ENCODE measurements around the gene MEGF11. TPM values are rescaled to one million over a fixed set of nuclear protein-coding genes. Genes with fewer than 3 reads are reported as not detected.

Gene MEGF11
- total RNA-seq, 2 experiments from 2014 or later: 3.3 to 6.8 TPM

DNA sequence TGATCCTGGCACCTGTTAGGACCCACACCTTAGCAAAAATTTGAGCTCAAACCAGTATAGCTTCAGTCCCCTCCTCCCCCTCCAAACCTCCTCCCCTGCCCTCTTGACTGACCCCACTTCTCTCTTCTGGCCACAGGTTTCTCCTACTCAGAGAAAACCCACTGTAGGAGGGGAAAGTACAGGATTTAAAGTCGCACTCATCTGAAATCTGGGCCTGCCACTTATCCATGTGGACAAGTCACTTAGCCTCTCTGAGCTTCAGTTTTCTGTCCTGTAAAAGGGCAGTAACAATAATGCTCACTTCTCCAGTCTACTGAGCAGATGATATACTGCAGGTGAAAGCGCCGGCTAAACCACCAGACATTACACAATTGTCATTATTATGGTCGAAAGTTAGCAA, 142.7 kb downstream of the MEGF11 start:
- Histone ChIP-seq H3K4me2 (ENCODE audit: low read length) (no peak overlapping the region), H2AFZ (ENCODE audit: low read length) (no peak overlapping the region), H3K9me2 (ENCODE audit: insufficient read depth, low read length) (no peaks in the 10 kb centered on the region), H3K4me3 (ENCODE audit: low read depth, low read length, poor library complexity, severe bottlenecking) (no peak overlapping the region), H3K4me1 (ENCODE audit: insufficient read depth, low read length, poor library complexity, severe bottlenecking) (peaks cover 26% of the 10 kb centered on the region), H3K36me3 (ENCODE audit: insufficient read depth, low read length) (no peaks in the 10 kb centered on the region), H3K27ac (ENCODE audit: low read depth, low read length, poor library complexity, severe bottlenecking) (no peak overlapping the region), H4K20me1 (ENCODE audit: insufficient read depth, low read length) (no peaks in the 10 kb centered on the region), H3K79me2 (ENCODE audit: insufficient read depth, low read depth, low read length) (no peaks in the 10 kb centered on the region), H3K9me3 (ENCODE audit: low read length) (no peaks in the 10 kb centered on the region)
- ChIA-PET POLR2A (interaction anchor here (0.7 kb wide), 1 partner anchor 610 kb away, joined by 8 read pairs; no protein-coding TSS in a partner anchor), CTCF (ENCODE audit: unreplicated experiment) (no interaction called here)
- DNase-seq (ENCODE audit: low spot score): no peak
- no TSS peak for BruUV-seq (replicated peaks)
- intact Hi-C loops (cut with micrococcal nuclease; ENCODE audit: unreplicated experiment): loop anchor here (10.0 kb wide), 1 partner anchor 174 kb away; no protein-coding TSS in a partner anchor
- no peak for TF ChIP-seq EZH2phosphoT487 (IDR thresholded peaks at IDR 0.05; ENCODE audit: borderline replicate concordance, low read depth, low read length)
- TF ChIP-seq, protein P1, sequence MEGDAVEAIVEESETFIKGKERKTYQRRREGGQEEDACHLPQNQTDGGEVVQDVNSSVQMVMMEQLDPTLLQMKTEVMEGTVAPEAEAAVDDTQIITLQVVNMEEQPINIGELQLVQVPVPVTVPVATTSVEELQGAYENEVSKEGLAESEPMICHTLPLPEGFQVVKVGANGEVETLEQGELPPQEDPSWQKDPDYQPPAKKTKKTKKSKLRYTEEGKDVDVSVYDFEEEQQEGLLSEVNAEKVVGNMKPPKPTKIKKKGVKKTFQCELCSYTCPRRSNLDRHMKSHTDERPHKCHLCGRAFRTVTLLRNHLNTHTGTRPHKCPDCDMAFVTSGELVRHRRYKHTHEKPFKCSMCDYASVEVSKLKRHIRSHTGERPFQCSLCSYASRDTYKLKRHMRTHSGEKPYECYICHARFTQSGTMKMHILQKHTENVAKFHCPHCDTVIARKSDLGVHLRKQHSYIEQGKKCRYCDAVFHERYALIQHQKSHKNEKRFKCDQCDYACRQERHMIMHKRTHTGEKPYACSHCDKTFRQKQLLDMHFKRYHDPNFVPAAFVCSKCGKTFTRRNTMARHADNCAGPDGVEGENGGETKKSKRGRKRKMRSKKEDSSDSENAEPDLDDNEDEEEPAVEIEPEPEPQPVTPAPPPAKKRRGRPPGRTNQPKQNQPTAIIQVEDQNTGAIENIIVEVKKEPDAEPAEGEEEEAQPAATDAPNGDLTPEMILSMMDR (conservative IDR thresholded peaks at IDR 0.05; ENCODE audit: low read length): no peak

DNA sequence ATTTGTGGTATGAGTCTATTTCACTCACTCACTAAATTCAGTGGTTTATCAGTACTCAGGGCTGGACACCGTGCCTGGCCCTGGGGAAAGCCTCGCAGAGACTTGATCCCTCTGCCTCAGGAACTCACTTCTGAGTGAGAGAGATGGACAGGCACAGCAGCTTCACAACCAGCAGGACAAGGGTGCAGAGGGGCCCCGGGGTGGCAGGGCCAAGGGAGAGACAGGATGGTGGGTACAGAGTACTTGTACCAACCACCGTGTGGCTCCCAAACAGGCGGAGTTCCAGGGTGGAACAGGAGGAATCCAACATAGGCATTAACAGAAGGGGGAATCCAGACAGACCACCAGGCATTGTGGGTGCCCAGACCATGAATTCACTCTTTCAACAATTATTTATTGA, 143.7 kb downstream of the MEGF11 start:
- Histone ChIP-seq H3K4me3 (ENCODE audit: low read depth, low read length, poor library complexity, severe bottlenecking) (no peak overlapping the region), H2AFZ (ENCODE audit: low read length) (no peak overlapping the region), H3K36me3 (ENCODE audit: insufficient read depth, low read length) (no peaks in the 10 kb centered on the region), H3K4me1 (ENCODE audit: insufficient read depth, low read length, poor library complexity, severe bottlenecking) (peaks cover 15% of the 10 kb centered on the region), H3K79me2 (ENCODE audit: insufficient read depth, low read depth, low read length) (no peaks in the 10 kb centered on the region), H3K4me2 (ENCODE audit: low read length) (no peak overlapping the region), H3K27ac (ENCODE audit: low read depth, low read length, poor library complexity, severe bottlenecking) (no peak overlapping the region), H3K9me3 (ENCODE audit: low read length) (no peaks in the 10 kb centered on the region), H3K9me2 (ENCODE audit: insufficient read depth, low read length) (no peaks in the 10 kb centered on the region), H4K20me1 (ENCODE audit: insufficient read depth, low read length) (no peaks in the 10 kb centered on the region)
- POLR2A ChIA-PET: interaction anchor here (0.6 kb wide), 1 partner anchor 1258 kb away, joined by 3 read pairs; no protein-coding TSS in a partner anchor
- TF ChIP-seq, protein P1 (conservative IDR thresholded peaks at IDR 0.05; ENCODE audit: low read length): no peak
- no peak for TF ChIP-seq EZH2phosphoT487 (IDR thresholded peaks at IDR 0.05; ENCODE audit: borderline replicate concordance, low read depth, low read length)
- BruUV-seq (replicated peaks): no TSS peak
- intact Hi-C loops (cut with micrococcal nuclease; ENCODE audit: unreplicated experiment): loop anchor here (10.0 kb wide), 1 partner anchor 175 kb away; no protein-coding TSS in a partner anchor
- CTCF ChIA-PET (ENCODE audit: unreplicated experiment): no interaction called here
- DNase-seq (ENCODE audit: low spot score): no peak

DNA sequence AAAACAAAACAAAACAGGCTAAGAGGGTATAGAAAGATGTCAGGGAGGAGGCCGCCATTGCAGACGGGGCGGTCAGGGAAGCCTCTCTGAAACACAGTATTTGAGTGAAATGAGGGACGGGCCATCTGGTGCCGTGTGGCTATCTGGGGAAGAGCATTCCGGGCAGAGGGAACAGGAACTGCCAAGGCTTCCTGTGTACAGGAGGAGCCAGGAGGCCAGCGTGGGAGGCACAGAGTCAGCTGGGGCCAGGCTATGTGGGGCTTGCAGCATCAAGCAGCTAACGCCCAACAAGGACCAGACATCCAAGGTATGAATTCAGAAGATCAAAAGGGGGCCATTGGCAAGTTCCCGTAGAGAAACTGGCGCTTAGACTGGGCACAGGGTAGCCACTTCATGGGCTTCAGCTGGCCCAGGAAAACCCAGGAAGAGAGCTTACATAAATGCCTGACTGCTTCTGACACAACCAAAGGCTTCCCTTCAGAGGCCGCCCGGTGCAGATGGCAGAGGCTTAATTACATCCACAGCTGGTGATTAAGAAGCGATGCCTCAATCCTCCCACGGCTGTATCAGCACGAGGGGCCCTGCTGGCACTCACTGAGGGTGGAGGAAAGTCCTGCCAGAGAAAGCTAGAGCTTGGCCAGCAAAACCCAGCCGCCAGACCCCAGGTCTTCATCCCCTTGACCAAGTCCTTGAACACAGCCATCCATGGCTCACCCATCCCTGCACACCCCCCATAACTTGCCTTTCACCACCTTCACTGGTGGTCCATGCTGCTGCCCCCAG, 144.9 kb downstream of the MEGF11 start:
- DNase-seq (ENCODE audit: low spot score): no peak
- ChIA-PET POLR2A (no interaction called here), CTCF (ENCODE audit: unreplicated experiment) (no interaction called here)
- BruUV-seq (replicated peaks): no TSS peak
- Histone ChIP-seq H3K79me2 (ENCODE audit: insufficient read depth, low read depth, low read length) (no peaks in the 10 kb centered on the region), H3K4me1 (ENCODE audit: insufficient read depth, low read length, poor library complexity, severe bottlenecking) (peaks cover 6% of the 10 kb centered on the region), H3K4me3 (ENCODE audit: low read depth, low read length, poor library complexity, severe bottlenecking) (no peak overlapping the region), H4K20me1 (ENCODE audit: insufficient read depth, low read length) (no peaks in the 10 kb centered on the region), H3K9me2 (ENCODE audit: insufficient read depth, low read length) (no peaks in the 10 kb centered on the region), H3K4me2 (ENCODE audit: low read length) (no peak overlapping the region), H3K9me3 (ENCODE audit: low read length) (no peaks in the 10 kb centered on the region), H3K27ac (ENCODE audit: low read depth, low read length, poor library complexity, severe bottlenecking) (no peak overlapping the region), H2AFZ (ENCODE audit: low read length) (no peak overlapping the region), H3K36me3 (ENCODE audit: insufficient read depth, low read length) (no peaks in the 10 kb centered on the region)
- TF ChIP-seq, protein P1 (conservative IDR thresholded peaks at IDR 0.05; ENCODE audit: low read length): no peak
- TF ChIP-seq EZH2phosphoT487 (IDR thresholded peaks at IDR 0.05; ENCODE audit: borderline replicate concordance, low read depth, low read length): no peak
- intact Hi-C loops (cut with micrococcal nuclease; ENCODE audit: unreplicated experiment): no loop called here
